NCI-H187 (cell line): ENCODE measurements around the gene HTR7.
"Not testable (repeated sequence)": the region's sequence is repeated elsewhere in the genome, so short reads cannot be mapped to it uniquely, and the experiment has no call there.

Experiments used
- DNase-seq, 2 experiments: peaks; one replicate each; lab custom pipeline; 2025; lab: John Stamatoyannopoulos, UW

HTR7 gene

DNA sequence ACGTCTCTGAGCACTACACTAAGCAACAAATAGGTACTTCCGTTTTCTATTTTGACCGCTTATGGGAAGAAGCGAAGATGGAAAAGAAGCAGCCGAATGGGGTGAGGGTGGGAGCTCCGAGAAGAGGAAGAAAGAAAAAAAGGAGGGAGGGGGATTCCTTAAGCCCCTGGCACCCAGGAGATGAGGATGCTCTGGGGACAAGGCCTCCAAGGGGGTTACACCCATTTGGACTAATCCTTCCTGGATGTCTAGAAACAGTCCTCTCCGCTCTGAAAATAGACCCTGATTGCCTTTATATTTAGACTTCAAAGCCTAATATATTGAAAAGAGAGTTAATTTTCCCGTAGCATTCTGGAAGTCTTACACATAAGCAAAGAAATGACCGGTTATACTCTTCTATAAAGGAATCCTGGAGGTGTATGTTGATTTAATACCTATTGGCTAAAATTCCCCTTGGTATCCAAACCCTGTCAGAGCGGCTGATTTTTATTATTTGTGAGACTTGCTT, 676 bp upstream of the HTR7 start:
- DNase-seq: no peak

GRCh38 chr10:90856964-90857634, 740 bp downstream of the HTR7 start:
- no peak for DNase-seq

DNA sequence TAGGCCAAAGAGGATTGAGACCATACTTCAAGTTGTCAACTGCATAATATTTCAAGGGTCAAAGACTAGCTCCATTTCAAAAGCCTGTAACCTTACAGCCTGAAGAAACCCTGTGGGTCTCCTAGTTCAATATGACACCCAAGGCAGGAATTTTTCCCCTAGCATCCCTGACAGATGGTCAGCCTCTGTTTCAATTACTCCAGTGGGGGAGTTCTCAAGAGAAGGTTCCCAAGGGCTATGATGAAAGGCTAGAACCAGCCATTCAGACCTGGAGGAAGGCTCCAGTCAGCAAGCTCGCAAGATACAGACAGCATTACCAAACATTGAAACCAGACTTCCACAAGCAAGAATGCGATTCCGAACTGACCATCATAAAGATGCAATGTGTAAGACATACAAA, 1.6 kb downstream of the HTR7 start:
- no peak for DNase-seq

- DNase-seq: no peak
Observed at GRCh38 chr10:90855126-90855525, 2.7 kb downstream of the HTR7 start.

GRCh38 chr10:90849956-90850749, 7.7 kb downstream of the HTR7 start:
- no peak for DNase-seq

GRCh38 chr10:90847436-90847835, 10.4 kb downstream of the HTR7 start:
- no peak for DNase-seq

- no peak for DNase-seq
Observed at GRCh38 chr10:90846746-90847145, 11.1 kb downstream of the HTR7 start.

GRCh38 chr10:90845726-90846125, 12.1 kb downstream of the HTR7 start:
- DNase-seq: no peak

DNA sequence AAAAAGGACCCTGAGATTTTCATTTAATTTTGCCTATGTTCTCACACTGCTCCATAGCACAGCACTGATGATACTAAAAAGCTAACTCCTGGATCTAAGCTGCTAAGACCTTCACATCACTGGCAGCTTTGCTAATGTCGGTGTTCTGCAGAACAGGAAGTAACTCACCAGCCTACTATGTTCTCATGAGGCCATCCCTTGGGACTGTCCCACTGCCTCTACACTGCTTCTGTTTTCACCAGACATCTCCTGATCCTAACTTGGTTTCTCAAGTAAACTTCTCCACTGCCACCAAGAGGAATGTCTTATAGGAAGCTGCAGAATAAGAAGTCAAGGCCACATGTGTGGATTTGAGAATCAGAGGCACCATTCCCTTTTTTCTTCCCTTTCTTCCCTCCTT, 15.1 kb downstream of the HTR7 start:
- no peak for DNase-seq

DNA sequence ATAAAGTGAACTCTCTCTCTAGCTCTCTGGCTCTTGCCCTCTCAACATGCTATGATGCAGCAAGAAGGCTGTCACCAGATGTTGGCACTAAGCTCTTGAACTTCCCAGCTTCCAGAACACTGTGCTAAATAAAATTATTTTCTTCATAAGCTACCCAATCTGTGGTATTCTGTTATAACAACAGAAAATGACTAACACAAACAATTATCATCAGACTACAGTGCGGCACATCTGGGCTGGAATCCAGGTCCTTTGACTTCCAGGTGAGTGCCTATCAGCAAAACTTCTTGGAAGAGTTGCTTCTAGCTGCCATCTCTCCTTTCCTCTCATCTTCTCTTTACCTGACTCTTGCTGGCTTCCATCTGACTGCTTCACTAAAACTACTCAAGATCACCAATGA, 20.4 kb downstream of the HTR7 start:
- DNase-seq: no peak

- DNase-seq: no peak
Observed at GRCh38 chr10:90834326-90834725, 23.5 kb downstream of the HTR7 start.

DNA sequence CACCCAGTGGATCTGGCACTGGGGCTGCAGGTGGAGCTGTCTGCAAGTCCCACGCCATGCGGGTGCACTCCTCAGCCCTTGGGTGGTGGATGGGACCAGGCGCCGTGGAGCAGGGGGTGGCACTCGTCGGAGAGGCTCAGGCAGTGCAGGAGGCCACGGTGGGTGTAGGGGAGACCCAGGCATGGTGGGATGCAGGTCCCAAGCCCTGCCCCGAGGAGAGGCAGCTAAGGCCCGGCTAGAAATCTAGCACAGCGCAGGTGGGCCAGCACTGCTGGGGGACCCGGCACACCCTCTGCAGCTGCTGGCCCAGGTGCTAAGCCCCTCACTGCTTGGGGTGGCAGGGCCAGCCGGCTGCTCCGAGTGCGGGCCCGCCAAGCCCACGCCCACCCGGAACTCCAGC, 25.7 kb downstream of the HTR7 start:
- no peak for DNase-seq

GRCh38 chr10:90822508-90822907, 35.3 kb downstream of the HTR7 start:
- DNase-seq: no peak

- DNase-seq: not testable (repeated sequence)
Observed at GRCh38 chr10:90821864-90822263, 36.0 kb downstream of the HTR7 start.

DNA sequence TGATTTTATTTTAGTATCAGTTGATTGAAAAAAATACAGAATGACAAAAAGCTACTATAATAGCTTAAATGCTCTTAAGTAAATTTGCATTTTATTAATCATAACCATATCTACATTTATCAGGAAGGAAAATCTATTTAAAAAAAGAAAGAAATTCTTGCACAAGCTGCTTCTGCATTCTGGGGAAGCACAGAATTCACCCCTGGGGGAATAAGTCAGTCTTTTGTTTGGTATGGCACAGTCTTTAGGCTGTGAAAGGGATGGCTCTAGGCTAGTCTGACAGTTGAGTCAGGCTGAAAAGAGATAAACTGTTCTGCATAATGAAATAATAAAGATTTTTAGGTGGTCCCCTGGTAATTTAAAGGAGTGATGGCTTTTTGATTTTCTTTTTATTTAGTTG, 37.9 kb downstream of the HTR7 start:
- DNase-seq: no peak

- no peak for DNase-seq
Observed at GRCh38 chr10:90818736-90819135, 39.1 kb downstream of the HTR7 start.

DNA sequence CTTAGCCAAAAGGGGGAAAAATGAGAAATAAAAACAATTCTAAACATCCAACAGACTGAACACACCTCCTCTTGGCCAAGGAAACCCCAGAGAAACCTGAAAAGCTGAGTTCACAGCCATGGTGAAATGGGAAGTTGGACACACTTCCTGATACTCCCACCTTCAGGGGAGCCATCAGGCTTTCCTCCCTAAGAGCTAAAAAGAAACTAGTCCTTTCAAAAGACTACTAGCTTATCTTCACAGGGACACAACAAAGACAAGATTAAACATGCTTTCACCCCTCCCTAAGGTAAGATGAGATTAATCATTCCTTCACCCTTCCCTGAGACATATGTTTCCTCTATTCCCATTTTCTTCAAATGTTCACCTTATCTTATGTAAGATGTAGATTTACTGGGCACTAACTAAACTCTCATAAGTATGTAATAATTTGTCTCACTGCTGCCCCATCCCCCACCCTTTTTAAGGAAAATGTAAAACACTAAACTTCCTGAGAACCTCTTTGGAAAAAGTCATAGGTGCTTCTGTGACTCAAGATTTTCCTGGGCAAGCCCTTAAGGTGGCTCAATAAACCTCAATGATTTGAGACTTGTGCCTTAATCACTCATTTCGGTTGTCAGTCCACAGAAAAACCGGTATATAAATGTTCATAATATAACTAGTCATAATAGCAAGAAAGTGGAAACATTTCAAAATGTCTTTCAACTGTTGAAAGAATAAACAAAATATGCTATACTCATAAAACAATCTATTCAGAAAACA, 40.5 kb downstream of the HTR7 start:
- no peak for DNase-seq

- no peak for DNase-seq
Observed at GRCh38 chr10:90816466-90816865, 41.4 kb downstream of the HTR7 start.

GRCh38 chr10:90813594-90814365, 44.1 kb downstream of the HTR7 start:
- DNase-seq: no peak

DNA sequence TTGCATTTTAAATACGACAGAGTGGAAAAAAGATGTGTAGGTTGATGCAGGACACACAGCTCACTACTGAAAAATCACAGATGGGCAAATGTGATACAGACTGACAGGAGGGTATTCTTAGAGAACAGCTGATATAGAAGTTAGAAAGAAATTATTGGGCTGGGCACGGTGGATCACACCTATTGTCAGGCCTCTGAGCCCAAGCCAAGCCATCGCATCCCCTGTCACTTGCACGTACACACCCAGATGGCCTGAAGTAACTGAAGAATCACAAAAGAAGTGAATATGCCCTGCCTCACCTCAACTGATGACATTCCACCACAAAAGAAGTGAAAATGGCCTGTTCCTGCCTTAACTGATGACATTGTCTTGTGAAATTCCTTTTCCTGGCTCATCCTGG, 50.7 kb downstream of the HTR7 start:
- DNase-seq: not testable (repeated sequence)

- DNase-seq: no peak
Observed at GRCh38 chr10:90806677-90807076, 51.2 kb downstream of the HTR7 start.

GRCh38 chr10:90805206-90805605, 52.6 kb downstream of the HTR7 start:
- no peak for DNase-seq
